Mesodermal cell (in vitro differentiated cells): ENCODE results near the gene CCDC158.

Experiments used
- H3K27ac ChIP-seq: 2 replicates; pipeline ENCODE4 v1.7.0; 2013; ENCODE audit warnings: mild to moderate bottlenecking, low read depth, low read length, moderate library complexity; ENCODE audit not compliant: severe bottlenecking
- H3K36me3 ChIP-seq: 2 replicates; pipeline ENCODE4 v1.7.1; 2013; ENCODE audit warnings: mild to moderate bottlenecking, low read length, moderate library complexity; ENCODE audit not compliant: control insufficient read depth, insufficient read depth
- H3K4me1 ChIP-seq: one replicate; pipeline ENCODE4 v1.7.1; 2013; ENCODE audit warnings: mild to moderate bottlenecking, low read length; ENCODE audit not compliant: insufficient read depth, control insufficient read depth, poor library complexity, severe bottlenecking
- H3K4me3 ChIP-seq: 2 replicates; pipeline ENCODE4 v1.7.0; 2013; ENCODE audit warnings: low read length, control low read depth, mild to moderate bottlenecking; ENCODE audit not compliant: insufficient read depth, poor library complexity, severe bottlenecking; ENCODE audit errors: extremely low read depth
- H3K9me3 ChIP-seq: 2 replicates; pipeline ENCODE4 v1.7.1; 2013; ENCODE audit warnings: mild to moderate bottlenecking, low read length, moderate library complexity; ENCODE audit not compliant: control insufficient read depth
- WGBS, 2 experiments: methylation state at CpG; one replicate each; pipeline ENCODE4 v1.1.5; 2013; ENCODE audit warnings: missing lambda C conversion rate in 2 of 2; ENCODE audit not compliant: insufficient coverage in 2 of 2; 5-methylcytosine and 5-hydroxymethylcytosine counted together

CCDC158 gene

GRCh38 chr4:76311896-76312331 lies 109.0 kb downstream of the CCDC158 start:
- Histone ChIP-seq H3K4me3 (no peak overlapping the region), H3K27ac (no peak overlapping the region), H3K36me3 (peaks cover 19% of the 10 kb centered on the region), H3K9me3 (no peaks in the 10 kb centered on the region), H3K4me1 (no peaks in the 10 kb centered on the region)
- 38 to 40% methylated on average over 1 of the region's 1 CpG for WGBS, 2 experiments

- H3K36me3 ChIP-seq: peaks cover 19% of the 10 kb centered on the region
- no peak overlapping the region for H3K27ac ChIP-seq
- no peak overlapping the region for H3K4me3 ChIP-seq
- no peaks in the 10 kb centered on the region for H3K4me1 ChIP-seq
- H3K9me3 ChIP-seq: no peaks in the 10 kb centered on the region
- 88 to 100% methylated on average over 1 to 4 of the region's 4 CpGs for WGBS, 2 experiments
Observed at GRCh38 chr4:76310683-76311082, 110.3 kb downstream of the CCDC158 start.

GRCh38 chr4:76309939-76310550 lies 110.9 kb downstream of the CCDC158 start:
- Histone ChIP-seq H3K27ac (no peak overlapping the region), H3K36me3 (peaks cover 19% of the 10 kb centered on the region), H3K4me1 (no peaks in the 10 kb centered on the region), H3K4me3 (no peak overlapping the region), H3K9me3 (no peaks in the 10 kb centered on the region)
- WGBS, 2 experiments: 94 to 100% methylated on average over 1 of the region's 3 CpGs

GRCh38 chr4:76308548-76308947 lies 112.4 kb downstream of the CCDC158 start:
- Histone ChIP-seq H3K36me3 (peaks cover 19% of the 10 kb centered on the region), H3K4me1 (no peaks in the 10 kb centered on the region), H3K27ac (no peak overlapping the region), H3K4me3 (no peak overlapping the region), H3K9me3 (no peaks in the 10 kb centered on the region)
- WGBS, 2 experiments: 95 to 100% methylated on average over 5 of the region's 6 CpGs

GRCh38 chr4:76307660-76308014 lies 113.3 kb downstream of the CCDC158 start:
- Histone ChIP-seq H3K36me3 (peaks cover 19% of the 10 kb centered on the region), H3K4me1 (no peaks in the 10 kb centered on the region), H3K27ac (no peak overlapping the region), H3K9me3 (no peaks in the 10 kb centered on the region), H3K4me3 (peak overlapping the region; percentile 68)
- WGBS, 2 experiments: 85 to 94% methylated on average over 3 of the region's 4 CpGs

GRCh38 chr4:76306882-76307659 lies 113.9 kb downstream of the CCDC158 start:
- Histone ChIP-seq H3K4me3 (peak overlapping the region; percentile 68), H3K36me3 (peaks cover 19% of the 10 kb centered on the region), H3K4me1 (peaks cover under 1% of the 10 kb centered on the region), H3K27ac (no peak overlapping the region), H3K9me3 (no peaks in the 10 kb centered on the region)
- 6 to 10% methylated on average over 28 to 29 of the region's 37 CpGs for WGBS, 2 experiments

- WGBS, 2 experiments: 4% methylated on average over 39 to 69 of the region's 85 CpGs
- H3K27ac ChIP-seq: no peak within 1 kb of the TSS
- peaks cover 8% of the 10 kb centered on the region for H3K4me1 ChIP-seq
- H3K9me3 ChIP-seq: no peaks in the 10 kb centered on the region
- peaks cover 19% of the 10 kb centered on the region for H3K36me3 ChIP-seq
- H3K4me3 ChIP-seq: peak within 1 kb of the TSS; percentile 68
Observed at GRCh38 chr4:76305971-76306881, 114.7 kb downstream of the CCDC158 start, which contains the start of gene STBD1. Gene STBD1, plus strand, starts transcription at chr4:76306733. Its CDS starts 37 bp downstream, at chr4:76306770.

GRCh38 chr4:76305033-76305687 lies 115.8 kb downstream of the CCDC158 start:
- H3K36me3 ChIP-seq: peaks cover 13% of the 10 kb centered on the region
- H3K4me1 ChIP-seq: peaks cover 8% of the 10 kb centered on the region
- 89 to 96% methylated on average over 6 to 7 of the region's 7 CpGs for WGBS, 2 experiments
- H3K9me3 ChIP-seq: no peaks in the 10 kb centered on the region
- no peak overlapping the region for H3K27ac ChIP-seq
- peak overlapping the region; percentile 68 for H3K4me3 ChIP-seq

GRCh38 chr4:76302826-76303438 lies 118.0 kb downstream of the CCDC158 start:
- no peaks in the 10 kb centered on the region for H3K36me3 ChIP-seq
- WGBS, 2 experiments: 80 to 97% methylated on average over 2 of the region's 3 CpGs
- no peak overlapping the region for H3K4me3 ChIP-seq
- no peaks in the 10 kb centered on the region for H3K9me3 ChIP-seq
- H3K4me1 ChIP-seq: peaks cover 8% of the 10 kb centered on the region
- no peak overlapping the region for H3K27ac ChIP-seq

- peaks cover 8% of the 10 kb centered on the region for H3K4me1 ChIP-seq
- no peak overlapping the region for H3K27ac ChIP-seq
- no peak overlapping the region for H3K4me3 ChIP-seq
- no peaks in the 10 kb centered on the region for H3K36me3 ChIP-seq
- WGBS, 2 experiments: 100% methylated on average over 1 of the region's 1 CpG; no CpG with 5 or more reads in 1 of the 2 experiments
- no peaks in the 10 kb centered on the region for H3K9me3 ChIP-seq
Observed at GRCh38 chr4:76301775-76302162, 119.2 kb downstream of the CCDC158 start.
